ENCODE results near the gene LDLRAD1.
A peak's percentile ranks its signal among the peaks of the same experiment; 100 is the strongest.

Gene LDLRAD1

DNA sequence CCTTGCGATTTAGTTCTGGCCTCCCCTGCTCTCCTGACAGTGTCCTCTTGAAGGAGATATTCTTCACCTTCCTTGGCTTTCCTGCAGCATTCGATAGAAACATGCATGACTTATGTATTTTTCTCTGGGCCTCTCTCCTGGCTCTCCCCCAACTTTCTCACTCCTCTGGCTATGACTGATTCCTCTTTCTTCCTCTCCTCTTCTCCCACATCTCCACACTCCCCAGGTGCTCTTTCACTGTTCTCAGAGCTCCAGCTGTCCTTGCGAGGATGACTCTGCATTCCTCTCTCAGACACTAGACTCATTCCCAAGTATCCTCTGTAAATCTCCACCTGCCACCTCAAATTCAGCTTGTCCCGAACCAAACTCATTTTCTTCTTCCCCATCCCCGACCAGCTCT lies 53.9 kb downstream of the LDLRAD1 start:
- no peak for DNase-seq (ENCODE audit: low read depth, low spot score)
- TF ChIP-seq, protein P1, sequence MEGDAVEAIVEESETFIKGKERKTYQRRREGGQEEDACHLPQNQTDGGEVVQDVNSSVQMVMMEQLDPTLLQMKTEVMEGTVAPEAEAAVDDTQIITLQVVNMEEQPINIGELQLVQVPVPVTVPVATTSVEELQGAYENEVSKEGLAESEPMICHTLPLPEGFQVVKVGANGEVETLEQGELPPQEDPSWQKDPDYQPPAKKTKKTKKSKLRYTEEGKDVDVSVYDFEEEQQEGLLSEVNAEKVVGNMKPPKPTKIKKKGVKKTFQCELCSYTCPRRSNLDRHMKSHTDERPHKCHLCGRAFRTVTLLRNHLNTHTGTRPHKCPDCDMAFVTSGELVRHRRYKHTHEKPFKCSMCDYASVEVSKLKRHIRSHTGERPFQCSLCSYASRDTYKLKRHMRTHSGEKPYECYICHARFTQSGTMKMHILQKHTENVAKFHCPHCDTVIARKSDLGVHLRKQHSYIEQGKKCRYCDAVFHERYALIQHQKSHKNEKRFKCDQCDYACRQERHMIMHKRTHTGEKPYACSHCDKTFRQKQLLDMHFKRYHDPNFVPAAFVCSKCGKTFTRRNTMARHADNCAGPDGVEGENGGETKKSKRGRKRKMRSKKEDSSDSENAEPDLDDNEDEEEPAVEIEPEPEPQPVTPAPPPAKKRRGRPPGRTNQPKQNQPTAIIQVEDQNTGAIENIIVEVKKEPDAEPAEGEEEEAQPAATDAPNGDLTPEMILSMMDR (IDR thresholded peaks at IDR 0.05; ENCODE audit: low read depth, low read length), result no peak
- in situ Hi-C loops (cut with HindIII; ENCODE audit: low sequenced_read_pairs), result no loop called here
- no peak overlapping the region for H3K4me3 ChIP-seq (ENCODE audit: low read depth, low read length)

DNA sequence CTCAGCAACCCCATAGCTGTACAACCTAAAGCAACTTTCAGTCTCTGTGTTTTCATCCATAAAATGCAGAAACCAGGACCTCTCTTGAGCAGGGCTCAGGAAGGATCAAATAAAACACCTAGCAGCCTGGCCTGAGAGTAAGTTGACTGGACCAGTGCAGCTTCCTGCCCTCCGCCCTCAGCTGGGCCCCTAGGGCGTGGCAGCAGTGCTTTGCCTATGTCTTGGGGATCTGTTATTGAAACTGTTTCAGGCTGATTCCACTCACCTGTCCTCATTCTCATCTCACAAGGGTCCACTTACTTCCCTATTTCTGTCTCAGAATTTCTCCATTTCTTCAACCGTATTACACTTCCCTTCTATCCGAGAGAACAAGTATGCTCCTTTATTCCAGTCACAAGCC lies 54.5 kb downstream of the LDLRAD1 start:
- TF ChIP-seq, protein P1 (IDR thresholded peaks at IDR 0.05; ENCODE audit: low read depth, low read length), result no peak
- H3K4me3 ChIP-seq (ENCODE audit: low read depth, low read length), result no peak overlapping the region
- no peak for DNase-seq (ENCODE audit: low read depth, low spot score)
- in situ Hi-C loops (cut with HindIII; ENCODE audit: low sequenced_read_pairs), result no loop called here

- DNase-seq (ENCODE audit: low read depth, low spot score), result no peak
- no peak overlapping the region for H3K4me3 ChIP-seq (ENCODE audit: low read depth, low read length)
- TF ChIP-seq, protein P1 (IDR thresholded peaks at IDR 0.05; ENCODE audit: low read depth, low read length), result no peak
- in situ Hi-C loops (cut with HindIII; ENCODE audit: low sequenced_read_pairs), result no loop called here
These were observed 55.6 kb downstream of the LDLRAD1 start for GRCh38 chr1:53962395-53962794.

DNA sequence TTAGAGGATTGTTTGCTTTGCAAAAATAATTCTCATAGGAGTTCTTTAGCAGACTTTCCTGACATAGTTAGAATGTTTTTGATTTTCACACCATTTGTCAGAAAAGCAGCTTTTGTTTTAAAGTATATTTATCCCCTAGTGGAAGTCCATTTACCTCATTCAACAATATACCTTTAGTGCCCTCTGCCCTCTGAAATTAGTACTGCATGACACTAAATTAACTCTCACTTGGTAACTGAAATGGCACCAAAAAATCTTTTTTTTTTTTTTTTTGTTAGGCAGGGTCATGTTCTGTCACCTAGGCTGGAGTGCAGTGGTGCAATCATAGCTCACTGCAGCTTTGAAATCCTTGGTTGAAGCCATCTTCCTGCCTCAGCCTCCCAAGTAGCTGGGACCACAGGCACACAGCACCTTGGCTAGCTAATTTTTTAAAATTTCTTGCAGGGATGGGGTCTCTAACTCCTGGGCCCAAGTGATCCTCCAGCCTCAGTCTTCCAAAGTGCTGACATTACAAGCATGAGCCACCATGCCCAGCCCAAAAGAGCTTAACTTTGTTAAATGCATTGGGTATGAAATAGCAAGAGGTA lies 58.2 kb downstream of the LDLRAD1 start:
- DNase-seq (ENCODE audit: low read depth, low spot score), result peak; percentile 22
- TF ChIP-seq, protein P1 (IDR thresholded peaks at IDR 0.05; ENCODE audit: low read depth, low read length), result peak; percentile 32
- H3K4me3 ChIP-seq (ENCODE audit: low read depth, low read length), result no peak overlapping the region
- in situ Hi-C loops (cut with HindIII; ENCODE audit: low sequenced_read_pairs), result no loop called here

All from astrocyte of the spinal cord (primary cell).